GM12874 (cell line): ENCODE results near the gene MYBPH.

ENCODE experiments used
- CTCF ChIP-seq: IDR thresholded peaks from 2 replicates; pipeline ENCODE4 v1.5.1; 2011; ENCODE audit warnings: low read depth, mild to moderate bottlenecking, control low read depth, low read length, moderate library complexity; ENCODE audit not compliant: insufficient read depth

MYBPH gene

GRCh38 chr1:203156280-203156679 is 19.3 kb downstream of the MYBPH start:
- TF ChIP-seq CTCF, result no peak

- no peak for TF ChIP-seq CTCF
Observed at GRCh38 chr1:203153989-203154821, 21.4 kb downstream of the MYBPH start.

- TF ChIP-seq CTCF, result no peak
Observed at GRCh38 chr1:203153051-203153988, 22.3 kb downstream of the MYBPH start.

GRCh38 chr1:203152158-203153034 is 23.2 kb downstream of the MYBPH start:
- no peak for TF ChIP-seq CTCF

GRCh38 chr1:203151362-203152157 is 24.1 kb downstream of the MYBPH start:
- no peak for TF ChIP-seq CTCF

- no peak for TF ChIP-seq CTCF
Observed at GRCh38 chr1:203150511-203151297, 24.9 kb downstream of the MYBPH start.
